HepG2 (cell line): ENCODE results near the gene PLCG2. TPM values are rescaled to one million over a fixed set of nuclear protein-coding genes. Genes with fewer than 3 reads are reported as not detected.
A peak's percentile ranks its signal among the peaks of the same experiment; 100 is the strongest.

ENCODE experiments used
- ATAC-seq: fragments of 200-7000 bp; cut with Tn5 transposase; 3 replicates; pipeline ENCODE4 v1.9.1; 2020; ENCODE audit warnings: mild to moderate bottlenecking, moderate library complexity
- BruUV-seq: library from RNA; stranded (reverse); fragments of 400-500 nt; replicated peaks from 2 replicates; lab custom pipeline; 2021; lab: Mats Ljungman, UMichigan
- CTCF ChIA-PET: fragments of 300-600 bp; formaldehyde crosslinking; extraction: SDS; loops from one replicate; lab custom pipeline; 2021; ENCODE audit warnings: low total read pairs, inconsistent platforms, low intra/inter-chr PET ratio; lab: Yijun Ruan, JAX
- POLR2A ChIA-PET: fragments of 350-600 bp; sonication (Branson Sonifier 250); formaldehyde crosslinking; loops from one replicate; lab custom pipeline; 2020; ENCODE audit warnings: antibody characterized with exemption, inconsistent platforms; lab: Yijun Ruan, JAX
- DNase-seq: peaks from one replicate; pipeline ENCODE4 v3.0.0-alpha.2; 2015; ENCODE audit warnings: low spot score
- FAIRE-seq: peaks from 3 replicates; lab custom pipeline; 2011; peaks lifted over from hg19 to GRCh38; lab: Jason Lieb, UNC
- H2AFZ ChIP-seq: one replicate; pipeline ENCODE4 v1.6.1; 2011; ENCODE audit warnings: low read length, inconsistent platforms
- H3K27ac ChIP-seq: fragments of 300-600 bp; 3 replicates; pipeline ENCODE4 v1.8.0; 2011; ENCODE audit warnings: mixed run types, mild to moderate bottlenecking, mixed read lengths, low read length, inconsistent platforms; ENCODE audit not compliant: insufficient read depth; ENCODE audit errors: extremely low read length
- H3K27me3 ChIP-seq, 2 experiments: fragments of 200-600 bp in 1 of 2; 2 replicates in 1 of 2; 3 replicates in 1 of 2; pipeline versions ENCODE4 v1.6.0 to v1.8.0; 2011; ENCODE audit warnings: low read length in 2 of 2, mild to moderate bottlenecking in 2 of 2, moderate library complexity in 2 of 2, inconsistent platforms in 1 of 2; ENCODE audit not compliant: insufficient read depth in 2 of 2, control insufficient read depth in 1 of 2
- H3K36me3 ChIP-seq, 2 experiments: fragments of 200-600 bp in 1 of 2; replicated peaks in 1 of 2; 2 replicates in 1 of 2; 3 replicates in 1 of 2; pipeline versions ENCODE4 v1.5.1 to v1.8.0; 2011; ENCODE audit warnings: low read length in 2 of 2, inconsistent platforms in 1 of 2; ENCODE audit not compliant: insufficient read depth in 2 of 2, control insufficient read depth in 1 of 2
- H3K4me1 ChIP-seq: 2 replicates; pipeline ENCODE4 v1.5.1; 2012; ENCODE audit warnings: low read length, inconsistent platforms; ENCODE audit not compliant: insufficient read depth
- H3K4me2 ChIP-seq: 2 replicates; pipeline ENCODE4 v1.6.0; 2011; ENCODE audit warnings: low read depth, low read length, inconsistent platforms
- H3K4me3 ChIP-seq, 3 experiments: fragments of 200-600 bp in 1 of 3; sonication (generic), shearing (Covaris generic) in 1 of 3; replicated peaks in 1 of 3; 2 replicates each; pipeline ENCODE4 v1.5.1; 2011 to 2016; ENCODE audit warnings: low read length in 3 of 3, inconsistent platforms in 2 of 3, low read depth in 2 of 3, mild to moderate bottlenecking in 2 of 3, control low read depth in 1 of 3, mixed read lengths in 1 of 3; ENCODE audit not compliant: insufficient read depth in 1 of 3
- H3K79me2 ChIP-seq: one replicate; pipeline ENCODE4 v1.6.1; 2011; ENCODE audit warnings: low read length, inconsistent platforms; ENCODE audit not compliant: insufficient read depth
- H3K9ac ChIP-seq: 2 replicates; pipeline ENCODE4 v1.6.0; 2011; ENCODE audit warnings: mild to moderate bottlenecking, low read depth, low read length, inconsistent platforms; ENCODE audit not compliant: insufficient read depth
- H3K9me3 ChIP-seq: 2 replicates; pipeline ENCODE4 v1.5.1; 2012; ENCODE audit warnings: mild to moderate bottlenecking, low read length
- H4K20me1 ChIP-seq: 2 replicates; pipeline ENCODE4 v1.6.0; 2011; ENCODE audit warnings: inconsistent platforms, mild to moderate bottlenecking, low read length, moderate library complexity; ENCODE audit not compliant: insufficient read depth
- TFAP4 ChIP-seq: sonication (generic); IDR thresholded peaks from 2 replicates; pipeline ENCODE4 v1.6.1; 2016; ENCODE audit warnings: low read depth, borderline replicate concordance
- ZNF280B ChIP-seq: sonication (generic); formaldehyde crosslinking; IDR thresholded peaks from 2 replicates; pipeline ENCODE4 v1.5.0; 2020; ENCODE audit warnings: missing genetic modification reagents, mild to moderate bottlenecking, borderline replicate concordance
- WGBS: methylation state at CpG from one replicate; pipeline ENCODE4 v1.1.6; 2017; ENCODE audit warnings: low lambda C conversion rate; 5-methylcytosine and 5-hydroxymethylcytosine counted together
- in situ Hi-C: cut with HindIII; loops from 2 replicates; pipeline ENCODE4 v1.10.0; 2017; ENCODE audit warnings: low pct_unique_long_range_greater_than_20kb; ENCODE audit not compliant: extremely low pct_ligation_motif_present
- intact Hi-C: fragments of 100-400 bp; cut with micrococcal nuclease; formaldehyde crosslinking; loops from one replicate; pipeline ENCODE4 v1.10.0; 2022; ENCODE audit not compliant: unreplicated experiment
- polyA plus RNA-seq, 8 experiments: library from polyadenylated mRNA; depleted of rRNA in 3 of 8; stranded (reverse) in 7 of 8; unstranded in 1 of 8; fragments of >200 nt; fragmentation: Illumina TruSeq in 4 of 8; extraction: Trizol in 4 of 8; gene quantifications; 2 replicates each; pipeline versions ENCODE4 v1.2.1 to v1.2.3, GENCODE V29; 2011 to 2016; ENCODE audit warnings: low read depth in 4 of 8, missing spikeins in 1 of 8, mixed read lengths in 1 of 8; ENCODE audit not compliant: insufficient read depth in 1 of 8
- total RNA-seq, 5 experiments: library from RNA; depleted of rRNA; stranded (reverse); fragments of >200 nt; fragmentation: Illumina TruSeq; extraction: Trizol; gene quantifications; 2 replicates each; pipeline ENCODE4 v1.2.3, GENCODE V29; 2016; ENCODE audit warnings: low read depth in 1 of 5

PLCG2 gene
- total and polyA plus RNA-seq, 2 of the 13 experiments (the other 11 are each of a cell fraction or from before 2014, with no cell fraction given) = 0.13 to 0.18 TPM

- ATAC-seq = peak; percentile 34; the same call in 1 of the 3 replicates
- no peak overlapping the region for H3K4me2 ChIP-seq
Observed at GRCh38 chr16:81902025-81902424, 122.9 kb downstream of the PLCG2 start.

More at GRCh38 chr16:81902025-81902424, 122.9 kb downstream of the PLCG2 start:
- in situ Hi-C loops = no loop called here
- H3K36me3 ChIP-seq = no peaks in the 10 kb centered on the region
- ChIA-PET POLR2A (interaction anchor here (0.6 kb wide), 1 partner anchor 24 kb away, joined by 3 read pairs; no protein-coding TSS in a partner anchor), CTCF (no interaction called here)
- H3K79me2 ChIP-seq = no peaks in the 10 kb centered on the region
- no peak overlapping the region for H3K9ac ChIP-seq
- FAIRE-seq (no peak), DNase-seq (peak; percentile 34)
- H3K27ac ChIP-seq = no peak overlapping the region
- H4K20me1 ChIP-seq = no peaks in the 10 kb centered on the region
- no peak overlapping the region for H3K4me3 ChIP-seq
- H3K4me1 ChIP-seq = no peaks in the 10 kb centered on the region
- no peaks in the 10 kb centered on the region for H3K9me3 ChIP-seq
- TF ChIP-seq TFAP4 (peak; percentile 42; the same call in 1 of the 2 replicates), ZNF280B (CRISPR knock-in tag) (no peak)
- BruUV-seq = no TSS peak
- H3K27me3 ChIP-seq = peaks cover 0 to 24% of the 10 kb centered on the region in 2 experiments; a peak in 3 of 5 replicates
- intact Hi-C loops = no loop called here
- no peak overlapping the region for H2AFZ ChIP-seq
- 7% methylated on average over 9 of the region's 9 CpGs for WGBS
